ENCODE results near the gene TIMD4.
A peak's percentile ranks its signal among the peaks of the same experiment; 100 is the strongest.

TIMD4 gene

DNA sequence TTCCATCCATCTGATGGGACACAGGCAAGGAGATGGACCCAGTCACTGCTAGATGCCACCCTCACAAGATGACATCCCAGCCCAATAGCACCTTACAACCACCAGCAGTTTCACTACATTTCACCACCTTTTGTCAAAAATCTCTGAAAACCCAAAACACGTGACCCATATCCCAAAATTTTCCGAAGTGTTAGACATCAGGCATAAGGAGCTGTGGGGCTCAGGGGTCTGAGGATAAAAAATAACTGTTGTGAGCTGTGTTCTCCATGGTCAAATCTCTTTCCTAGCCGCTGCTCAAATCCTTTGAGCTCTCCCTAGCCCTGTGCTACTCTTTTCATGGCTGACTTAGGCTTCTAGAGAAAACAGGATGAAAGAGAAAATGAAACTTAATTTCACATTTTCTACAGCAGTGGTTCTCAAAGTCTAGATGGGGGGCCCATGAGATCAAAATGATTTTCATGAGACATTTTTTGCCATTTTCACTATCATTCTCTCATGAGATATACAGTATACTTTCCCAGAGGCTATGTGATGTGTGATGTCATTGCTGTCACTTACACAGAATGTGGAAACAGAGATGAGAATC, 40.7 kb downstream of the TIMD4 start:
- DNase-seq (ENCODE audit: low spot score), result no peak

DNA sequence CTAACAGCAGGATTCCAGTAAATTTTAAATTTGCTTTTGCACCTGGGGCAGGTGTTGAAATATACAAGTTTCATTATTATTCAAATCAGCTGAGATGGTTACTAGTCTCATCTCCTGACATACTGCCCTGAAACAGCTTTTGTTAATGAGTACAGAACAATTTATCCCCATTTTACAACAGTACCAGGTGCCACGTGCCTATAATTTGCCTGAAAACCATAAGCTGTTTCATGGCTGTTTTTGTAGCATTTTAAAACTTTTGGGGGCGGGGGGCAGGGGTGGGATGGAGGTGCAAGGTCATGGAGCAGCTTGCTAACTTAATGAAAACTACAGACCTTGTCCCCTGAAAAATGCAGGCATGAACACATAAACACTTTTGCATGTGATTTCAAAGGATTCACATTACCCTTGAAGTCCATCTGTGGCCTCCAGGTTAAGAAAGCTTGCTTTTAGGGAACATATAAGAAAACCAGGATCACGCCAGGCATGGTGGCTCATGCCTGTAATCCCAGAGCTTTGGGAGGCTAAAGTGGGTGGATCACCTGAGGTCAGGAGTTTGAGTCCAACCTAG, 42.1 kb downstream of the TIMD4 start:
- no peak for DNase-seq (ENCODE audit: low spot score)

DNA sequence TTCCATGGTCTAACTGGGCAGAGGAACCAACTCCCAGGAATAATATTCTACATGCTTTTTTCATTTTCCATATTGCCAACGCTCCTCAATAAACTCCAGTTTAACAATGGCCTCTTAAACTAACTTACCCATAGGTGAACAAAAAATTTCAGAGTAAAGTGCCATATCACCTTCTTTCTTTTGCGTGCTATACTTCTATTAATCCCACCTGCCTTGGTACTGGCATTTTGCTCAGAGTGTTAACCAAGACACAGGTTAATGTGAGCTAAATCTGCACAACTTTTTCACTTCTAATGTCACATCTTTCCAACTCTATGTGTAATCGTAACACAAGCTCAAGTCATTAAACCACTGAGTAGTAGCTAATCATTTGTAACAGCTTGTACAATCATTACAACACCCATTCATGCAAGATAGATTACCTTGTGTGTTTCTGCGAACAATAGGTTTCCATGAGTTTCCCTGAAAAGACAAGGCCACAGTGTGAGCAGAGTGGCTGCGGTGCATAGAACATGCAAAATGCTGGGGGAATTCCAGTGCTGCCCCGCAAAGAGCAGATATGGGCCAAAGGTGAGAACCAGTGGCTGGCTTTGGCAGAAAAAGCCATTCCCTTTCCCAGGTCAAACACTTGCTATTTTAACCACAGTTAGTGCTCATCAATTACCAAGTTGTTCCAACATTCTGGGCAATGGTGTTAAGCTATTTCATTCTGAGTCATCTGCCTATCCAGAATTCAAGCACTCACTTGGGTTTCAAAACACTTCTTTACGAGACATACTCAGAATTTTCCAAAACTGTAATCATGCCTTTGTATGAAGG, 42.8 kb downstream of the TIMD4 start:
- no peak for DNase-seq (ENCODE audit: low spot score)

DNA sequence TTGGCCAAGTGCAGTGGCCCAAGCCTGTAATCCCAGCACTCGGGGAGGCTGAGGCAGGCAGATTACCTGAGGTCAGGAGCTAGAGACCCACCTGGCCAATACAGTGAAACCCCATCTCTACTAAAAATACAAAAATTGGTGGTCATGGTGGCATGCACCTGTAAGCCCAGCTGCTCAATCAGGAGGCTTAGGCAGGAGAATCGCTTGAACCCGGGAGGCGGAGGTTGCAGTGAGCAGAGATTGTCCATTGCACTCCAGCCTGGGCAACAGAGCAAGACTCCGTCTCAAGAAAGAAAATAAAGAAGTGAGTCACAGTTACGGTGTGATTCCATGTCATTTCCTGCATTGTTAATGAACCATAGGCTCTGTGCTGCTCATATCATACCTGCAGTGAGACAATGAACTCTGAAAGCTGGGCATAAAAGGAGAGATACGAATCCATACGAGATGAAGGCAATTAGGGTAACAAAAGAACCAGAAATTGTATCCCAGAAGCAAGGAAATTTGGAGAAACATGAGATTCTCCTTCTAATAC, 44.6 kb downstream of the TIMD4 start:
- no peak for DNase-seq (ENCODE audit: low spot score)

DNA sequence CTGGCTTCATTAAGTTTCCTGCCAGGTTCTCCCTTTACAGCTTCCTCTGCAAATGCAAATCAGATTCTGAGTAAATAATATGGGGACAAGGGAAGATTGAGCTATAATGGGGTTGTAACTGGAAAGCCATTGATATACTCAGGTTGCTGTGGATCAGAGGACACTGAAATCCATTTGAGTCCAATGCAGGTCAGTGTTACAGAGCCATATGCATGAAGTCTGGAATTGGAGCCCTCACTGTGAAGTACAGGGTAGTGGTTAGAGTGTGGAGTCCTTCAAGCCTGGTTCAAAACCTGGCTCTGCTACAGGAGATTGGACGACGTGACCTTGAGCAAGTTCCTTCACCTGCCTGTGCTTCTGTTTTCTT, 48.7 kb downstream of the TIMD4 start:
- no peak for DNase-seq (ENCODE audit: low spot score)

DNA sequence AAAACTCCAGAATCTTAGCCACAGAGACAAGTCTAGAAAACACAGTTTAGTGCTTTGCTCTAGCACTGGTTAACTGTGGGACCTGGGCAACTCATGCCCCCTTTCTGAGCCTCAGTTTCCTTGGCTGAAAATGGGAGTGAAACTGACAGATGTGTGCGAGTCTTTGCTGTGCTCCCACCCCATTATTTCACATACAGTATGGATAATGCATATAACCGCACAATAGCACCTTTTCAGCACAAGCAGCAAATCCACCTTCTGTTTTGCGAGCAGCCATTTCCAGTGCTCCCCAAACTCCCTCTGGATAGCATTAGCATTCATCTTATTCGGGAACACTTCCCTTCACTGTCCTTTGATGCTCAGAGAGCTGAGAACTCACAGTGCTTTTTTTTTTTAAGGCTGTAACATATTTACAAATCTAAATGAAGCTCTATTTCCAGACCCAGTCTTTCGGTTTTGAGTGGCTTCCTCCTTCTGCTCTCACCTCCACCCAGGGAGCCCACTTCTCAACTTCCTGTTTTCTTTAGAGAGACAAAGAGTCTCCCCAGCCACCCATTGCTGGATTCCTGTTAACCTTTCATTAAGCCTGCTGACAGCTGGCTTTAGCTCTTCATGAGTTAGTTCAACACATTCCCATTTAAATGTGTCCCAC, 49.2 kb downstream of the TIMD4 start:
- peak; percentile 7 for DNase-seq (ENCODE audit: low spot score)

DNA sequence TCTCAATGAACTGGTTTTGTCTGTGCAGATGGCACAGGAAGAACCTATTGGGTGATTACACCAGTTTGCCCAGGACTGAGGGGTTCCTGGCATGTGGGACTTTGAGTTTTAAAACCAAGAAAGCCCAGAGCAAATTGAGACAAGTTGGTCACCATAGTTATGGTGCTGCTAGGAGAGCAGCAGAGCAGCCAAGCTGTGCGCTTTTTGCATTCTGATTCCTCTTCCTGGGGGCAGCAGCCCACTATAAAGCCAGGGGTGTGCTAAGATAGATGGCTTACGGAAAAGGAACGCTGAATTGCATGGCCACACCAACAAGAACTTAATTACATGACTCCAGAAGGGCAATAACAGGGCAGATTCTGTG, 49.7 kb downstream of the TIMD4 start:
- DNase-seq (ENCODE audit: low spot score), result no peak

DNA sequence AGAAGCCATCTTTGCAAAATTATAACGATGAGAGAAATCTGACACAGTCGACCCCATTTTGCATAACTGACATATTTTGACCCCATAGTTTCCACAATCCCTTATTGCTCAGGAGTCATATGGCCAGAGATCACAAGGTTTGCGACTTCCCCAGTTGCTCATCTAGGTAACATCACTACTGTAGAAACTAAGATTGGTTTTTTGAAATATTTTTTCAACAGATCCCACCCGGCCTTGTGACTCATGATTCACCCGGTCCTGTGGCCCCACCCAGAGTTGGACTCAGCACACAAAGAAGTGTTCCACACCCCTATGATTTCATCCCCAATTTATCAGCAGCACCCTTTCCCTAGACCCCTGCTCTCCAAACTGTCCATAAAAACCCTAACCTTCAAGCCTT, 50.2 kb downstream of the TIMD4 start:
- DNase-seq (ENCODE audit: low spot score), result no peak

DNA sequence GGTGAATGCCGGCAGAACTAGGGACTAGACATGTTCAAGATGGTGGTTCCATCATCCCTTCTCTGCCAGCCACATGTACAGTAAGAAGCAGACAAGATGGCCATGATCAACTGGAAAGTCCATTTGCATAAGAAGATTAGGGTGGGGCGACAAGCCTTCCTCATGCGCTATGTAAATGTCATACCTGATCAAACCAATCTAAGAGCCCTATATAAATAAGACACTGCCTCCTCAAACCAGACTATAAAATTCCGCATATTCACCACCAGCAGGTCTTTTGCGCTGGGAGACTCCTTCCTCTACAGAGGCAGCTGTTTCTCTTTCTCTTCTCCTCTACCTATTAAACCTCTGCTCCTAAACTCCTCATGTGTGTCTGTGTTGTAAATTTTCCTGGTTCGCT, 53.8 kb downstream of the TIMD4 start:
- no peak for DNase-seq (ENCODE audit: low spot score)

DNA sequence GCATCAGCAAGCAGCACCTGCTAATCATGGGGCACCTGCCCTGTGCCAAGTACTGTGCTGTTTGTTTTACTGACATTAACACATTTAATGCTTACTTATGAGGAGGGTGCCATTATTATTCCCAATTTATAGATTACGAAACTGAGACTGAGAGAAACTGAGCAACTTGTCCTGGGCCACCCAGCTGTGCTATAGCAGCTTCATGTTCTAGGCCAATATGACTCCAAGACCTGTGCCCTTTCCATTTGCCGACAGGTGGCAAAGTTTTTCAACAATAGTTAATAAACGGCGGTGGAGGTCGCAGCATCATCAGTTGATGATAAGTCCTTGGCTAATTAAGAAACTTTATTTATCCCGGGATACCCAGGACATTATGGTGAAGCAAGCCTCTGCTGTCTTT, 55.4 kb downstream of the TIMD4 start:
- DNase-seq (ENCODE audit: low spot score), result no peak

DNA sequence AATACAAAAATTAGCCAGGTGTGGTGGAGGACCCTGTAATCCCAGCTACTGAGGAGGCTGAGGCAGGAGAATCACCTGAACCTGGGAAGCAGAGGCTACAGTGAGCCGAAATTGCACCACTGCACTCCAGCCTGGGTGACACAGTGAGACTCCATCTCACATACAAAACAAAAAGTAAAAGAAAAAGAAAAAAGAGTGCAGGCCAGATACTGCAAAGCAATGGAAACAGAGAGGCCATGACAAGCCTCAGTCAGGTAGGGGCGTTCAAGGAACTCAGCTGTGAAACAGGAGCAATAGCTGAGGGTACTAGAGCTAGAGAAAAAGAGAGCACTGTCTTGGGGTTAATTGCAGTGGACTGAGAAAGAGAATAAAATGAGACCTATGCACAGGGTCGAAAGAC, 56.2 kb downstream of the TIMD4 start:
- DNase-seq (ENCODE audit: low spot score), result no peak

DNA sequence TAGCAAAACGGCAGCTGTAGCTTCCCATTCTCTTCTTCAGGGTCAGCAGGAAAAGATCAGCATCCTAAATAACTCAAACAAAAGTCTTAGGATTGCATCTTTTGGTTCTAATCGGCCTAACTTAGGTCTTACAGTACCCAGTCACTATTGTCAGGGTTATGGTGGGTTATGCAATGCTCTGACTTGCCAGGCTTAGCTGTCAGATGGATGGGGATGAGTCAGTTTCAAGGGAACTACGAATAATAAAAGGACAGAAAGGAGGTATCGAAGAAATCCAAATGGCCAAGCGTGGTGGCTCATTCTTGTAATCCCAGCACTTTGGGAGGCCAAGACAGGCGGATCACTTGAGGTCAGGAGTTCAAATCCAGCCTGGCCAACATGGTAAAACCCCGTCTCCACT, 66.5 kb downstream of the TIMD4 start:
- DNase-seq (ENCODE audit: low spot score), result no peak

DNA sequence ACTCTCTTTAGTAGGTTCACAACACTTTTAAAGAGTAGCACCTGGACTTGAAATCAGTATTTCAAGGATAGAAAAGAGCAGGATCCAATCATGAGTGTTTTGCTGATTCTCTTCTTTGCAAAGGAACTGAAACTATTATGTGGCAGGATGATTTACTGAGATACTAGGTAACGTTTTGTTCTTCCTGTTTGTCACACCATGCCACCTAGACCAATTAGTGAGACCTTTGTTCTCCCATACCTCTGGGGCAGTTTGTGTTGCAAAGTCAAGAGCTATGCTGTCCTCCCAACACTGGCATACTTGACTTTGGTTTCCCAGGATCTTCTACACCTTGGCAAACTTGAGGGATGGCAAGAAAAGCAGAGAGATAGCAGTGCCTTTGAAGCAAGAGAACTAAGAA, 69.5 kb downstream of the TIMD4 start:
- DNase-seq (ENCODE audit: low spot score), result no peak

DNA sequence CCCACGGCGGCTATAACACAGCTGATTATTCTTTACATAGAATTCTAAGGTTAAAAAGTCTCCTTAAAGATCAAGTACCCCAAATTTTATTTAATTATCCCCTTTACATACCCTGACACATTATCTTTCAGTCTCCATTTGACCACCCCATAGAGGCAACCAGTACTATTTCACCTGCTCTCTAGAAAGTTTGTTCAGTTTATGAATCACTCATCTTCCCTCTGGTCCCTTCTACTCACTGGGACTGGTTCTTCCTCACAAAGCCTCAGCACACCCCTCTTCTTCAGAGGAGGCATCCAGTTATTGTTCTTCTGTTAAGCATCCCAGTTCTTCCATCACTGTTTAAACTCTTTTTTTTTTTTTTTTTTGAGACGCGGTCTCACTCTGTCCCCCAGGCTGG, 70.2 kb downstream of the TIMD4 start:
- DNase-seq (ENCODE audit: low spot score), result no peak

DNA sequence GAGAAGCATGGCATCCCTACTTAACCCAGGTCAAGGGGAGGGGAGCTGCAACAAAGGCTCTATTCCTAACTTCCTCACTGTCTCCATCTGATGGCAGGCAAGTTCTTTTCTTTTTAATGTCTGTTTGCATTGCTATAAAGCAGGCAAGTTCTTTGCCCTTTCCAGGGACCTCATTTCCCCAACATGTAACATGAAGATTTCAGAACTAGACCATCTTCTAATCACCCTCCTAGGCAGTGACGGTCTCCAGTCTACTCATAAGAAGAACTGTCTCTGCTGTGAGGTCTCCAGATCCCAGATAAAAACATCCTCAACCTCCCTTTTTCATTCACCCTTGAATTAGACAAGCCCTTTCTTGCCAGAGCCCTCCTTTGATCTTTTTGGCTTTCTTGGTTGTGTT, 70.8 kb downstream of the TIMD4 start:
- DNase-seq (ENCODE audit: low spot score), result no peak

DNA sequence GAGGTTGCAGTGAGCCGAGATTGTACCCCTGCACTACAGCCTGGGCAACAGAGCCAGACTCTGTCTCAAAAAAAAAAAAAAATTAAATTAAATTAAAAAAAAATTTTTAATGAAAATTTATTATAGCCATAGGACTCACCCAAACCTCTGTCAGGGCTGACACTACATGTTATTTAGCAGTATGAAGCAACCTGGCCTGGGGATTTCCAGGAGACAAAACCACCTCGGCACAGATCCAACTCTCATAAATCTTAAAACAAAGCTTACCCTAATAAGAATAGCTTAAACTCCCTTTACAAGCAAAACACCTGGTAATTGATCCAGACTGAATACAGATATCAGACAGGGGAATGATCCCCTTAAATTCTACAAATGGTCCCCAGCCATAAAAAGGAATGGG, 74.5 kb downstream of the TIMD4 start:
- DNase-seq (ENCODE audit: low spot score), result no peak

DNA sequence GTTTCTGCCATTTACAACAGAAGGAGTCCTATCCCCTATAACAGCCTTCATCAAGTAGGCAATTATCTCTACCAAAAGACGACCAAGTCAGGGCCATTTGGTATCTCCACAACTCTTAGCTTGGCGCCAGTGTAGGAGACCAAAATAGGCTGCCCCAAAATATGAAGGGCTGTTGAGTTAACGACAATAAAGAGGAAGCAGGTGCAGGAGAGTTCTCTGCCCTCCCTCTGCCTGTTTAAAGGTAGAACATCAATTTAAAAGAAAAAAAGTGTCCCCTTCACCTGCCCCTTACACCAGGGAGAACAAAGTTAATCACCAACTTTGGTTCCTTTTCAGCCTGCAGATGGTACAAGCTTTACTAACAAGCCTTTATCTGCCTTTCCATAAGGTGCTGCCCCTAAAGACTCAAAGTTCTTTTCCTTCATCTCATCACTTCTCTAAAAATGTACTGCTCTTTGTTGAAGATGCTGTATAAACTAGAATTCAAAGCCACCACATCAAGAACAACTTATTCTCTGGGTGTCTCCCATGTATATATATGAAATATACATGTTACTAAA, 79.6 kb downstream of the TIMD4 start:
- no peak for DNase-seq (ENCODE audit: low spot score)

DNA sequence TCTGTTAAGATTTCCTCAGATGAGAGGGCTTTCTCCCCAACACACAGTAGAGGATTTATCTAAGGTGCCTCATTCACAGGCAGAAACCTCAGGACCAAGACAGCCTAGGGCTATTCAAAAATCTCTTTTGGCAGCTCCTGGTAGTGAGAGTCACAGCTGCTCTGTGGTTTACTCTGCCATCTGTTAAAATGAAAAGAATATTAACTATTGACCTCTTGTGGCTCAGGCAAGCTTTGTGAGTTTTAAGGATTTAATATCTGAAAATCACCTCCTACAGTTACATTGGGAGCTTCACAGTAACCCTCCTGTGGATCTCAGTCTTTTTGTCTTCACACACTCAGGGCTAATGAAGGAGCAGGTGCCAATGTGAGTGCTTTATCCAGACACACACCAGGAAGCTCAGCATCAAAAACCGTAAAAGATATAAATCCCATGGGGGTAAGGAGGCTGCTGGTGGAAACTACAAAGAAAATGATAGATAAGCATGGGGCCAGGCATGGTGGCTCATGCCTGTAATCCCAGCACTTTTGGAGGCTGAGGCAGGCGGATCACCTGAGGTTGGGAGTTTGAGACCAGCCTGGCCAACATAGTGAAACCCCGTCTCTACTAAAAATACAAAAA, 83.3 kb downstream of the TIMD4 start:
- DNase-seq (ENCODE audit: low spot score), result no peak

DNA sequence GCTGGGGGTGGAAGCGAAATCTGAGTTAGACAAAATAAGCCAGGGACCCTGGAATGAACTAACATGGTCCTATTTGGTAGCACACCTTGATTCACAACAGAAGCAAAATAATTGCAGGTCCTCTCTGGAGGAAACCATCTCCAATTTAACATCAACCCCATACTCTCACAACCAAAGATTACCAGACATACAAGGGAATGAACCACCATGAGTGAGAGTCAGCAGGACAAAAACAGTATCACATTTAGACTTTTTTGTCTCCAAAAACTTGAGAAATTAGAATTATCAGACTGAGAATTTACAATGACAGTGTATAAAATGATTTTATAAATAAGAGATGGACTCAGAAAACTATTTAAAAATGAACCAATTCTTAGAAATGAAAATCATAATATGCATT, 91.8 kb downstream of the TIMD4 start:
- no peak for DNase-seq (ENCODE audit: low spot score)

DNA sequence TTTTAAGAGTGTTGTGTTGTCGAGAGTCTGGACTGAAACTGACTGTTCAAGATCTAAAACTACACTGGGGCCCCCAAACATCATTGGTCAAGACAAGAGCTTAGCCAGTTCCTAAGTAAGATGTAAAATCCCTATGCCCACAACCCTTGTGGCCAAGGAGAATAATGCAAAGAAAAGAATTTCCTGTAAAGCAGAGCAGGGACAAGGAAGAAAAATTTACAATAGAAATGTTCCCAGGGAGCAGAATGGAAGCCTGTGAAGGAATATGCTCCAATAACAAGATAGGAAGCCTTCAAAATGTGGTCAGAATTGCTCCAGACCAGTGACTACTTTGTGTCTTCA, 92.6 kb downstream of the TIMD4 start:
- DNase-seq (ENCODE audit: low spot score), result no peak

All from globus pallidus (tissue), 1 donor.